ENCODE measurements around the gene AKAP13. TPM values are rescaled to one million over a fixed set of nuclear protein-coding genes. Genes with fewer than 3 reads are reported as not detected.

AKAP13 gene
- total RNA-seq, 1 experiment from 2014 or later: 47.3 TPM

- Histone ChIP-seq H2BK120ac (ENCODE audit: low read depth, low read length, poor library complexity, severe bottlenecking) (no peak overlapping the region), H4K5ac (ENCODE audit: insufficient read length, low read depth, low read length) (no peak overlapping the region), H2AK5ac (ENCODE audit: insufficient read length, low read length) (no peak overlapping the region), H3K56ac (ENCODE audit: insufficient read length, low read depth, low read length) (no peak overlapping the region), H3K14ac (ENCODE audit: insufficient read depth, low read length) (no peak overlapping the region), H3K4me2 (ENCODE audit: insufficient read depth, insufficient read length, low read length) (no peak overlapping the region), H2BK5ac (ENCODE audit: insufficient read length, low read length) (no peak overlapping the region), H2BK20ac (ENCODE audit: low read depth, low read length, poor library complexity, severe bottlenecking) (no peak overlapping the region), H3T11ph (ENCODE audit: low read length) (no peak overlapping the region), H3K23ac (ENCODE audit: insufficient read length, low read depth, low read length) (no peak overlapping the region), H3K9me3 (ENCODE audit: control insufficient read depth, low read depth, low read length) (no peaks in the 10 kb centered on the region), H3K79me1 (ENCODE audit: insufficient read depth, low read depth, low read length, poor library complexity, severe bottlenecking) (peaks cover 4% of the 10 kb centered on the region), H4K8ac (replicated peaks; ENCODE audit: insufficient read length, low read depth, low read length) (no peak overlapping the region), H2AFZ (ENCODE audit: low read length) (no peak overlapping the region), H3K23me2 (ENCODE audit: insufficient read length, low read depth, low read length, poor library complexity, severe bottlenecking) (no peaks in the 10 kb centered on the region), H3K9ac (ENCODE audit: extremely low read depth, insufficient read length, low read length) (no peak overlapping the region), H2BK12ac (ENCODE audit: insufficient read length, low read depth, low read length) (no peak overlapping the region), H2BK15ac (ENCODE audit: low read depth, low read length) (no peak overlapping the region), H3K4me1 (ENCODE audit: insufficient read depth, low read length) (peaks cover 3% of the 10 kb centered on the region; the same call in 1 of the 2 replicates), H3K27ac (ENCODE audit: insufficient read length, low read depth, low read length) (no peak overlapping the region), H3K4ac (ENCODE audit: low read depth, low read length) (no peak overlapping the region), H3K18ac (ENCODE audit: insufficient read length, low read depth, low read length) (no peak overlapping the region), H3K27me3 (ENCODE audit: insufficient read depth, low read length) (no peaks in the 10 kb centered on the region; the same call in 1 of the 2 replicates), H3K79me2 (ENCODE audit: insufficient read depth, low read length) (no peaks in the 10 kb centered on the region), H4K20me1 (ENCODE audit: control insufficient read depth, insufficient read depth, insufficient read length) (no peaks in the 10 kb centered on the region), H4K91ac (ENCODE audit: insufficient read length, low read depth, low read length) (no peak overlapping the region)
- TF ChIP-seq CTCF (conservative IDR thresholded peaks at IDR 0.05): no peak
- H3K27ac Mint-ChIP-seq: no peak overlapping the region
- DNase-seq: no peak
- H3K36me3 Mint-ChIP-seq (ENCODE audit: insufficient read depth in 1 of 3, low read depth in 3 of 3): peaks cover 5 to 18% (median 18%) of the 10 kb centered on the region in 3 experiments; a peak in 6 of 7 replicates
- no CpG with 5 or more reads among the region's 4 CpGs for WGBS (ENCODE audit: extremely low coverage, insufficient read length, low lambda C conversion rate)
- H3K4me1 Mint-ChIP-seq: peaks cover 17 to 29% of the 10 kb centered on the region in 2 experiments
- H3K4me3 Mint-ChIP-seq: no peak overlapping the region
- no peaks in the 10 kb centered on the region for H3K9me3 Mint-ChIP-seq
- no peaks in the 10 kb centered on the region; the same call in 1 of the 2 replicates for H3K27me3 Mint-ChIP-seq (ENCODE audit: low read depth)
Observed at GRCh38 chr15:85531083-85531482, 150.7 kb downstream of the AKAP13 start.
